ENCODE data around the gene MGST2.

The MGST2 gene

DNA sequence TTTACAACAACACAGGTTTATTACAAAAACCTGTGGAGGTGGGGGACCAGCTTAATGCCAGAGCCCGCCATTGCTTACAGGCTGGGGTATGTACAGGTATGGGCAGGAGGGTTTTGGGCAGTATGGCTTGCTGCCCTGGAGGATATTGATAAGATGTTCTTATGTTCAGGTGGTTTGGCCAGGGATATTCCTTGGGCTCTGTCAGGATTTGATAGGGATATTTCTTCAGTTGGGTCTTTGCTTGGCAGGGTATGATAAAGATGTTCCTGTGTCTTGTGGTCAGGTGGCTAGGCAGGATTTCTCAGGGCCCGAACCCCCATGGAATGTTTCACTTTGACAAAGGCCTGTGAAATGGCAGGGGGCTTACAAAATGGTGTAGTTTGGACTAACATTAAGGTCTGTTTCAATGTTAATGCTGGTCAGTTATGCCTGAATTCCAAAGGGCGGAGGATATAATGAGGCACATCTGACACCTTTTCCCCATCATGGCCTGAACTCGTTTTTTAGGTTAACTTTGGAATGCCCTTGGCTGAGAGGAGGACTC, 3.1 kb downstream of the MGST2 start:
- ChIA-PET POLR2A (ENCODE audit: low non-redundant PET) (no interaction called here), CTCF (no interaction called here)
- TF ChIP-seq, protein P1, sequence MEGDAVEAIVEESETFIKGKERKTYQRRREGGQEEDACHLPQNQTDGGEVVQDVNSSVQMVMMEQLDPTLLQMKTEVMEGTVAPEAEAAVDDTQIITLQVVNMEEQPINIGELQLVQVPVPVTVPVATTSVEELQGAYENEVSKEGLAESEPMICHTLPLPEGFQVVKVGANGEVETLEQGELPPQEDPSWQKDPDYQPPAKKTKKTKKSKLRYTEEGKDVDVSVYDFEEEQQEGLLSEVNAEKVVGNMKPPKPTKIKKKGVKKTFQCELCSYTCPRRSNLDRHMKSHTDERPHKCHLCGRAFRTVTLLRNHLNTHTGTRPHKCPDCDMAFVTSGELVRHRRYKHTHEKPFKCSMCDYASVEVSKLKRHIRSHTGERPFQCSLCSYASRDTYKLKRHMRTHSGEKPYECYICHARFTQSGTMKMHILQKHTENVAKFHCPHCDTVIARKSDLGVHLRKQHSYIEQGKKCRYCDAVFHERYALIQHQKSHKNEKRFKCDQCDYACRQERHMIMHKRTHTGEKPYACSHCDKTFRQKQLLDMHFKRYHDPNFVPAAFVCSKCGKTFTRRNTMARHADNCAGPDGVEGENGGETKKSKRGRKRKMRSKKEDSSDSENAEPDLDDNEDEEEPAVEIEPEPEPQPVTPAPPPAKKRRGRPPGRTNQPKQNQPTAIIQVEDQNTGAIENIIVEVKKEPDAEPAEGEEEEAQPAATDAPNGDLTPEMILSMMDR (conservative IDR thresholded peaks at IDR 0.05; ENCODE audit: low read depth) = no peak
- no peak for DNase-seq (ENCODE audit: low spot score)
- no peak overlapping the region for H3K27ac ChIP-seq

DNA sequence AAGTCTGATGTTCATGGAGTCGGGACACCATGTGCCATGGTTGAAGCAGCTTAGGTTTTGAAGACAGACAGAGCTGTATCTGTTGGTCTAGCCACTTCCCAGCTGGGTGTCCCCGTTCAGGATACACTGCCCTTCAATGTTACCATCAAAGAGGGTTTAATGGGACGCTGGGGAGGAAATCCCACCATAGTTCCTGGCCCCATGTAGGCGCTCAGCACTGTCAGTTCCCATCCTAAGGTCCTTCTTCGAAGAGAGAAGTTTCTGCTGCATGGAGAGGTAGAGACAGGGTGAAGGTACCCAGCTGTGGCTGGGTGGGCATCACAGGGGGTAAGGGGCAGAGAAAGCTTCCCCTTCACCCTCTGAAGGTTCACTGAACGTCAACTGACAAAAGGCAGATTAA, 3.7 kb downstream of the MGST2 start:
- TF ChIP-seq, protein P1 (conservative IDR thresholded peaks at IDR 0.05; ENCODE audit: low read depth) = no peak
- ChIA-PET POLR2A (ENCODE audit: low non-redundant PET) (no interaction called here), CTCF (no interaction called here)
- H3K27ac ChIP-seq = no peak overlapping the region
- no peak for DNase-seq (ENCODE audit: low spot score)

DNA sequence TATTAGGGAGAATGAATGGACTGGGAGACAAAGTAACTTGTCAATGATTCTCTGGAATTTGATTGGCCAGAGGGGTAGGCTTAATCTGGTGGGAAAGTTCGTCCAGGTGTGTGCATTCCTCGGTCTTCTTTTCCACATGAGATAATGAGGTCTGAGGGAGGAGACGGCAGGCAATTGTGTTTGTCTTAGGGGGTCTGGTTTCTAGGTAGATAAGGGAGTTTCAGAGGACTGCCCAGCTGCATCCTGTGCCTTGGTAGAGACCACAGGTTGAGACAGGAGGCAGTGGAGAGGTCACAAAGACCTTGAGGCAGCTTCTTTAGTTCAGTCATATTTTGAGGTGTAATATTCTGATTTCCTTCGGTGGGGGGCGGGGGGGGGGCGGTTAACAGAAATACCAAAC, 4.3 kb downstream of the MGST2 start:
- H3K27ac ChIP-seq = no peak overlapping the region
- ChIA-PET CTCF (no interaction called here), POLR2A (ENCODE audit: low non-redundant PET) (no interaction called here)
- DNase-seq (ENCODE audit: low spot score) = no peak
- TF ChIP-seq, protein P1 (conservative IDR thresholded peaks at IDR 0.05; ENCODE audit: low read depth) = no peak

DNA sequence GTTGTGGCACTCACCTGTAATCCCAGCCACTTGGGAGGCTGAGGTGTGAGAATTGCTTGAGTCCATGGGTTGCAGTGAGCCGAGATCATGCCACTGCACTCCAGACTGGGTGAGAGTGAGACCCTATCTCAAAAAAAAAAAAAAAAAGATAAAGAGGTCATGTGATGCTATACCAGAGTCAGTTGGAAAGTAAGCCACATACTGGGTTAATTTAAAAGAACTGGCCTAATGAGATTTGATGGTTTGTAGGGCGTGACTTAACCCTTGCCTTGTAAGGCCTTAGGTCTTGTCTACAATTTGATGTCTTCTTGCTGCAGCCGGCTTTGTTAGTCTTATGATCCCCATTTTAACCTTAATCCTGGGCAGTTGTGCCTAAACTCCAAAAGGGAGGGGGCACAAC, 5.2 kb downstream of the MGST2 start:
- no peak for DNase-seq (ENCODE audit: low spot score)
- ChIA-PET CTCF (no interaction called here), POLR2A (ENCODE audit: low non-redundant PET) (no interaction called here)

DNA sequence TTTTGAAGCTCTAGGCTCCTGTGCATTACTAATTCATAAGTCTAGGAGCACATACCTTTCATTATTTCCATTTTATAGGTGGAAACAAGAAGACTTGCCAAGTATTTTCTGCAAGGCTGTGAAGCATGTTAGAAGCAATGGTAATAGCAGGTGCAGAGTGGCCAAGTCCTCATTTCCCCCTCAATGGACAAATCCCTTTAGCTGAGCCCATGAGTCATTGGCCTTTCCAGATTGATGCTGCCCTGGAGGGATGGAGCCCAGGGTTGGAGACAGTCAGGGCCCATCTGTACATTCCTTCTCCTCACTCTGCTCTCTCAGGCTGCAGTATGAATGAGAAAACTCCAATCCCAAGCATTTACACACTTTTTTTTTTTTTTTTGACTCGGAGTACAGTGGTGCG, 6.6 kb downstream of the MGST2 start:
- no peak overlapping the region for H3K27ac ChIP-seq
- POLR2A ChIA-PET (ENCODE audit: low non-redundant PET) = no interaction called here
- CTCF ChIA-PET = no interaction called here

More for the DNA sequence above, 5.2 kb downstream of the MGST2 start:
- H3K27ac ChIP-seq = no peak overlapping the region
- TF ChIP-seq, protein P1 (conservative IDR thresholded peaks at IDR 0.05; ENCODE audit: low read depth) = no peak

DNA sequence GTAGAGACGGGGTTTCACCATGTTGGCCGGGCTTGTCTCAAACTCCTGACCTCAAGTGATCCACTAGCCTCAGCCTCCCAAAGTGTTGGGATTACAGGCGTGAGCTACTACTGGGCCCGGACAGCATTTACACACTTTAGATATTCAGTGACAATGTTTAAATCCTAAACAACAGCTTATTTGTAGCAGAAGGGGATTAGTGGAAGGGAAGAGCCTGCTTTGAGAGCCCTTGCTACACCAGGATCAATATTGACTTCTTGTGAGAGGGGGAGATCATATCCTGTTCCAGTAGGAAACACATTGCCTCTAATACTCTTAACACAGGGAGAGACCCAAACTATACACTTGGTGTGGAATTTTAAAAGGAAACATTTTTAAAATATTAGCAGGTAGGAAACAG, 7.1 kb downstream of the MGST2 start:
- TF ChIP-seq, protein P1 (conservative IDR thresholded peaks at IDR 0.05; ENCODE audit: low read depth) = no peak
- CTCF ChIA-PET = no interaction called here
- no peak overlapping the region for H3K27ac ChIP-seq
- DNase-seq (ENCODE audit: low spot score) = no peak
- POLR2A ChIA-PET (ENCODE audit: low non-redundant PET) = no interaction called here

More for the DNA sequence above, 6.6 kb downstream of the MGST2 start:
- TF ChIP-seq, protein P1 (conservative IDR thresholded peaks at IDR 0.05; ENCODE audit: low read depth) = no peak
- DNase-seq (ENCODE audit: low spot score) = no peak
